NCI-H128 (cell line): ENCODE data around the gene PTH2R.
"Not testable (repeated sequence)": the region's sequence is repeated elsewhere in the genome, so short reads cannot be mapped to it uniquely, and the experiment has no call there.

Experiments used
- DNase-seq: peaks from one replicate; lab custom pipeline; 2025; ENCODE audit not compliant: unreplicated experiment; lab: John Stamatoyannopoulos, UW

PTH2R gene

GRCh38 chr2:208392300-208392699 is 14.3 kb upstream of the PTH2R start:
- DNase-seq, result no peak

GRCh38 chr2:208396796-208397195 is 9.8 kb upstream of the PTH2R start:
- not testable (repeated sequence) for DNase-seq

- DNase-seq, result no peak
These were observed 7.4 kb upstream of the PTH2R start for GRCh38 chr2:208399201-208399600.

DNA sequence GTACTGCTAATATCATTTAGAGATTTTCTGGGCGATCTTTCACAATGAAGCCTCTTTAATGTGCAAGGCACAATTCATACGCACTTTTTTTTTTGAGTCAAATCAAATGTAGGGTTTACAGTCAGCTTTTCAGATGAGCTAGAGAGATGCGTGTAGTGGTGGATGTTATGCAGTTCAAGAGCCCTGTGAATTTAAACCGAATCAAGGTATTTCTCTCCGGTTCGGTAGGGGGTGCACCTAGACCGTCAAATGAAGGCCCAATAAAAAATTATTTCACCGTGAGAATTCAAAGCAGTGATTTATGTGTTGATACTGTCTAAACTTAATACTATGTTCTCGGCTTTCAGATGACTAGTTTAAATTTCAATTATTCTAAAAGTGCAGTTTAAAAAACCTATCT is 1.1 kb downstream of the PTH2R start:
- DNase-seq, result peak; percentile 29

GRCh38 chr2:208413931-208414330 is 7.3 kb downstream of the PTH2R start:
- DNase-seq, result no peak

GRCh38 chr2:208415255-208415654 is 8.7 kb downstream of the PTH2R start:
- no peak for DNase-seq

- DNase-seq, result no peak
These were observed 9.3 kb downstream of the PTH2R start for GRCh38 chr2:208415897-208416296.

DNA sequence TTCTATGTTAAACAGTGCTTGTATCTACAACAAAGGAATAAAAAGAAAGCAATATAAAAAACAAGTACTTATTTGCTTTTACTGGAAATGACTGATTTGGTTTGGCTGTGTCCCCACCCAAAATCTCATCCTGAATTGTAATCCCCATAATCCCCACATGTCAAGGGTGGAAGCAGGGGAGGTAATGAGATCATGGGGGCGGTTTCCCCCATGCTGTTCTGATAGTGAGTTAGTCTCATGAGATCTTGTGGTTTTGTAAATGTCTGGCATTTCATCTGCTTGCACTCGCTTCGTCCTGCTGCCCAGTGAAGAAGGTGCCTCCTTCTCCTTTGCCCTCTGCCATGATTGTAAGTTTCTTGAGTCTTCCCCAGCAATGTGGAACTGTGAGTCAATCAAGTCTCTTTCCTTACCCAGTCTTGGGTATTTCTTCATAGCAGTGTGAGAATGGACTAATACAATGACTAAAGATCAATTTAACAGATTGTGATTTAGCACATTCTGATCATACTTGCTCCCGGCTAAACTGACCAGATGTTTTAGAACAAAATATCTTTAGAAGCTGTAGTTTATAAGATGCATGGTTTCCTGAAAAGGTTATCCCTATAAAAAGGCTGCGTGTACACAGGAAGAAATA is 19.9 kb downstream of the PTH2R start:
- no peak for DNase-seq

DNA sequence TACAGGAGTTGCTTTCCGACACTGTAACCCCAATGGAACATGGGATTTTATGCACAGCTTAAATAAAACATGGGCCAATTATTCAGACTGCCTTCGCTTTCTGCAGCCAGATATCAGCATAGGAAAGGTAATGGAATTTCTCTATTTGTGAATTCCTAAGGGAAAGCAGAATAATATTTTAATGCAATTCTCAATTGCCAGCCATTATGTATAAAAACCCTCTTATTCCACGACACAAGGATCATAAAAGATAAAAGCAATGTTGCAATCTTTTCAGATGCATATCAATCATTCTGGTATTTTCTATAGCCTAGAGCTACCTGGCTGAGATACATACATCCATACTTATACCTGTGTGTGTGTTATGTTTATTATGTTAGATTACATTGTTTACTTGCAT is 31.2 kb downstream of the PTH2R start:
- DNase-seq, result no peak

- no peak for DNase-seq
These were observed 34.1 kb downstream of the PTH2R start for GRCh38 chr2:208440716-208441115.

DNA sequence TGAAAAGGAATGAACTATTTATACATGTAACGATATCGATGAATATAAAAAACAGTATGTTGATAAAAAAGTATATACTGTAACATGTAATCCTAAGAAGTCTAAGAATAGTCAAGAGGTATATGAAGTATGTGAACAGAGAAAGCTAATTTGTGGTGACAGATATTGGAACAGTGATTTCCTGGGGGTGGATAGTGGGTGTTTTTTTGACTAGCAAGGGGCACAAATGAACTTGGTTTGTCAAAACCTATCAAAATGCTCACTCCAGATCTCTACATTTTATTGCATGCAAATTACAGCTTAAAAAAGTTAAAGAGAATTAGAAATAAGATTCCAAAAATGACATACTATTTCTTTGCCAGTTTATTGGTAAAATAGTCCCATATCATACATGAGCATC is 35.4 kb downstream of the PTH2R start:
- DNase-seq, result no peak

DNA sequence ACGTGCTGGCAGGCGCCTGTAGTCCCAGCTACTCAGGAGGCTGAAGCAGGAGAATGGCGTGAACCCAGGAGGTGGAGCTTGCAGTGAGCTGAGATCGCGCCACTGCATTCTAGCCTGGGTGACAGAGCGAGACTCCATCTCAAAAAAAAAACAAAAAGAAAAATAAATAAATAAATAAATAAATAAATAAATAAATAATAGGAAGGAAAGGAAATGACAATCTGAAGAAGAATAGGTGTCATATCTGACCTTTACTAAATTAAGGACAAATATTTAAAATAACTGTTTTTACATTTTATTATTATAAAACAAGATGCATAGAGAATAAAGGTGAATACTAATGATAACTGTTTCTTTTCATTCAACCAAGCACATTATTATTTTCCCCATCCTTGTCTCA is 40.9 kb downstream of the PTH2R start:
- not testable (repeated sequence) for DNase-seq

- no peak for DNase-seq
These were observed 44.5 kb downstream of the PTH2R start for GRCh38 chr2:208451061-208451460.

DNA sequence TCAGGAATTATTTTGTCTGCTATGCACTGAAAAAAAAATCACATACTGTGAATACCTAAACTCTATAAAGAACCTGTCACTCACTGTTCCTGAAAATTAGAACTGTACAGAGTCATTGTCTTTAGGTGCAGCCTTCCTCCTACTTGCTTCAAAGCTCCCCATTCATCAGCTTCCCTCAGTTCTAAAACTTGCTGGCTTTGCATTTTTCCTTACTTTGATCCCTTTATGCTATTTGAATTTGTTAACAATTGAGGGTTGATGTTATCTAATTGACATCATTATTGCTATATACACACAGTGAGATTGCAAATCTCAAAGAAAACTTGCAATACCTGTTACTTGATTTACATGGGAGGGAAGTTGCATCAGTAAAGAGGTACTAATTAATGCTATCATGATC is 48.3 kb downstream of the PTH2R start:
- no peak for DNase-seq

DNA sequence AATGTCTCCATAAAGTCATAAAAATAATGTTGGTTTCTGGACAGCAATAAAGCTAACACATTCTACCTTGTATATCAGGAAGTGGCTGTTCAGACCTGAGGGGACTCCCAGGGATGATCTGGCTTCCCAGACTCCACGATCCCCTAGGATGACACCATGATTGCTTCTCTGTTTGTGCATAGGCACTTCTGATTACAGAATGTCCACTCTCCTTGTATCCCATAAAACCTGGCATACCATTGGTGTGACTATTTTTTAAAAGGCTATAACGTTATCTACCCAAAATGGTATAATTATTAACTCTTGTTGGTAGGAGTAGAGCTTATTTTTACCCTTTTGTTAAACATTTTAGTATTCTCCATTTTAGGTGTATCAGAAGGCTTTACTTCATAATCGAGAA is 57.1 kb downstream of the PTH2R start:
- DNase-seq, result no peak

DNA sequence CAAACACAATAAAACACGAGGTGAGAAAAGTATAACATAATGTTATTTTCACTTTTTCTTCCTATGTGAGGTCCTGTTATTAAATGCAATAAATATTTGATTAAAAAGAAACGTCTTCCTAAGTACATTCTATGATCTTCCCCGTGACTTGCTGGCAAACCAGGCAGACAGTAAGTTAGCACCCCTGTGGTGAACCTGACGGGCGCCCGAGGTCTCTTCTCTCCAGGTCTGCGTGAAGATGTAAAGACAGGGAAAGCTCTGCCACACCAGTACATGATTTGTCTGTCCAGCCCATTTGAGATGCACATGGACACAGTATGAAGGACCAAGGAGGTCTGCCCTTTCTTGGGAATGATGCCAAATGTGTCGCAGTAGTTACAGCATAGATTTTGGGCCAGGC is 57.6 kb downstream of the PTH2R start:
- no peak for DNase-seq

DNA sequence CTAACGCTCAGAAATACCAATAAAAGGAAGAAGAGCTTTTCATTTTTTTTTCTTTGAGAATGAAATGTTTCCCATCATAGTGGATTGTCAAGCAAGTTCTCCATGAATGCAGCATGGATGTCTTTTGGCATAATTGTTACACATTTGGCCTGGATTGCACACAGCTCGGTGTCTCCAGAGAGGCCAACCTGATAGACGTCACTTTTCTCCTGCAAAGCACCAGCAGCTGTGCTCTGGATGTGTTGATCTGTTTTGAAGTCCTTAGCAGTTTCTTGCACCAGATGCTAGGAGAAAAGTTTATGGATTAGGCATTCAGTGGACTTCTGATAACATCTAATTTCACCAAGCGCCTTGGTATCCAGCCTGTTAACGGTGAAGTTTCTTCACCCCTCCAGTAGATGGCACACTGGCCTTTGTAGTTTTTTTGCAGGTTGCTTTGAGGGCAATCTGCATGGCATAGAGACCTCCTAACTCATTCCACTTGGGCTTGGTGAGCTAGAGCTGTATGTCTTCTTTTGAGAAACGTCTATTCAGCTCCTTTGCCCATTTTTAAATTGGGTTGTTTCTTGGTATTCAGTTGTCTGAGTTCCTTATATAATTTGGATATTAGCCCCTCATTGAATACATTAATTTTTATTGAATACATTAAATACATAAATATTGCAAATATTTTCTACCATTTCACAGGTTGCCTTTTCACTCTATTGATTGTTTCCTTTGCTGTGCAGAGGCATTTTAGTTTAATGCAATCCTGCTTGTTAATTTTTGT is 59.7 kb downstream of the PTH2R start:
- peak; percentile 6 for DNase-seq

- no peak for DNase-seq
These were observed 60.3 kb downstream of the PTH2R start for GRCh38 chr2:208466920-208467298.

DNA sequence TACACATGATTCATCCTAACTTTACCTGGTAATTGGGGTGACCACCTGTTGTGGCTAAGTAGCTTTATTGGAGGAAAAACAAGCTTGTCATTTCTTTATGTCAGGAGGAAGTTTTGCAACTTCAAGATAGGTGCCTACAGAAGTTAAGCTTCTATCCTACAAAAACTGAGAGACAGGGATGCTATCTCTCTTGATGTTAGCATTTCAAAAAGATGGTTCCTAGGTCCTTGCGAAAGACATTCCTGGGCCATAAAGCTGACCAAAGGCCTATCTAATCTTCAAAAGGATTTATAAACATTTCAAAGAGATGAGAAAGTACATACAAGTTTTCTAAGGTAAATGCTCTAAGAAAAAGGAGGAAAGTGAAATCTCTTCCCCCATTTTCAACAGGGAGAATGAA is 61.0 kb downstream of the PTH2R start:
- DNase-seq, result no peak

GRCh38 chr2:208477741-208478140 is 71.1 kb downstream of the PTH2R start:
- no peak for DNase-seq

GRCh38 chr2:208479342-208479741 is 72.8 kb downstream of the PTH2R start:
- no peak for DNase-seq

- DNase-seq, result not testable (repeated sequence)
These were observed 75.4 kb downstream of the PTH2R start for GRCh38 chr2:208481945-208482344.
